GM12873 (cell line): ENCODE measurements around the gene CFAP210.

Experiments used
- CTCF ChIP-seq: IDR thresholded peaks from 2 replicates; pipeline ENCODE4 v1.5.1; 2012; ENCODE audit warnings: low read depth, mild to moderate bottlenecking, moderate library complexity, low read length, control low read depth; ENCODE audit not compliant: insufficient read depth; ENCODE audit errors: missing control alignments

The CFAP210 gene

GRCh38 chr2:169670215-169670651 is 24.0 kb downstream of the CFAP210 start:
- TF ChIP-seq CTCF = no peak

DNA sequence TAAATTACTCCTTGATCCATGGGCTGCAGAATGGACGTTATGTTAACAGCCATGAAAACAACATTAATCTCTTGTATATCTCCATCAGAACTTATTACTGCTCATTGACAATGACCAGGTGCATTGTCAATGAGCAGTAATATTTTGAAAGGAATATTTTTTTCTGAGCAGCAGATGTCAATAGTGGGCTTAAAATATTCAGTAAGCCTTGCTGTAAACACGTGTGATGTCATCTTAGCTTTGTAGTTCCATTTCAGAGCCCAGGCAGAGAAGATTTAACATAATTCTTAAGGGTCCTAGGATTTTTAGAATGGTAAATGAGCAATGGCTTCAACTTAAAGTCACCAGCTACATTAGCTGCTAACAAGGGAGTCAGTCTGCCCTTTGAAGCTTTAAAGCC is 26.6 kb downstream of the CFAP210 start:
- TF ChIP-seq CTCF = no peak

- no peak for TF ChIP-seq CTCF
These were observed 29.0 kb downstream of the CFAP210 start for GRCh38 chr2:169664978-169665930.

DNA sequence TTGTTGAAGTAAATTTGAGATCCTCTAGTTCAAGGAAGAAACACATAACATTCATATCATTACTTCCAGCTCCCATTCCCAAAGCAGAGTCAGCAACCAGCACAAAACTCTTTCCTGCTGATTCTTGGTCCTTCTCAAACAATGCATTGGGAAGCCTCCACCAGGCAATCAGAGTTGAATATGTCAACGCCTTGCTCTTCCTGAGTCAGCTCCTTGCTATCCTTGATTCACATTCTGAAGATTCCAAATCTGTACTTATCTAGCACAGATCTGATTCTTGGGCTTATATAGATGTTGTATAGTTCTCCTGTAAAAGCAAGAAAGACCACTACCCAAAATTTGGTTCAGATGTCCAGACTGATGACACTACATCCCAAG is 29.6 kb downstream of the CFAP210 start:
- no peak for TF ChIP-seq CTCF

GRCh38 chr2:169663247-169663646 is 31.0 kb downstream of the CFAP210 start:
- no peak for TF ChIP-seq CTCF

- no peak for TF ChIP-seq CTCF
These were observed 31.5 kb downstream of the CFAP210 start for GRCh38 chr2:169662744-169663143.

- TF ChIP-seq CTCF = no peak
These were observed 32.9 kb downstream of the CFAP210 start for GRCh38 chr2:169661265-169661664.
